CD8-positive, alpha-beta memory T cell (primary cell): Measurements from ENCODE around the gene ZNF512B. TPM values are rescaled to one million over a fixed set of nuclear protein-coding genes. Genes with fewer than 3 reads are reported as not detected.
A peak's percentile ranks its signal among the peaks of the same experiment; 100 is the strongest.

Source experiments
- CTCF ChIA-PET: fragments of 350-600 bp; sonication (Branson Sonifier 250); formaldehyde crosslinking; loops from one replicate; lab custom pipeline; 2021; ENCODE audit warnings: antibody characterized with exemption; lab: Charles Lee
- POLR2A ChIA-PET: fragments of 350-600 bp; sonication (Branson Sonifier 250); formaldehyde crosslinking; loops from one replicate; lab custom pipeline; 2021; ENCODE audit warnings: antibody characterized with exemption; lab: Charles Lee
- DNase-seq, 5 donors: peaks; one replicate each; pipeline versions ENCODE4 v3.0.0 to v3.0.0-alpha.2; 2020 to 2022; ENCODE audit warnings: mixed read lengths in 1 of 5
- H3K27ac ChIP-seq: one replicate; pipeline ENCODE4 v1.7.0; 2013; ENCODE audit warnings: low read depth, mild to moderate bottlenecking, low read length, moderate library complexity
- H3K27me3 ChIP-seq: 2 replicates; pipeline ENCODE4 v1.7.0; 2013; ENCODE audit warnings: low read length, mild to moderate bottlenecking; ENCODE audit not compliant: insufficient read depth, poor library complexity, severe bottlenecking
- H3K36me3 ChIP-seq: 2 replicates; pipeline ENCODE4 v1.7.0; 2013; ENCODE audit warnings: mild to moderate bottlenecking, low read length, moderate library complexity; ENCODE audit not compliant: insufficient read depth
- H3K4me1 ChIP-seq: 2 replicates; pipeline ENCODE4 v1.7.0; 2013; ENCODE audit warnings: mild to moderate bottlenecking, low read length, moderate library complexity; ENCODE audit not compliant: insufficient read depth
- H3K4me3 ChIP-seq: 2 replicates; pipeline ENCODE4 v1.7.0; 2013; ENCODE audit warnings: mild to moderate bottlenecking, low read length
- H3K9me3 ChIP-seq: 2 replicates; pipeline ENCODE4 v1.7.0; 2013; ENCODE audit warnings: mild to moderate bottlenecking, low read length
- H3K27ac Mint-ChIP-seq, 8 donors: one replicate each; pipeline ENCODE4 v1.8.0; 2020 to 2021; ENCODE audit warnings: mixed read lengths in 8 of 8, mild to moderate bottlenecking in 6 of 8, inconsistent platforms in 3 of 8, moderate library complexity in 3 of 8
- H3K27me3 Mint-ChIP-seq, 2 donors: one replicate each; pipeline ENCODE4 v1.8.0; 2020 to 2021; ENCODE audit warnings: mixed read lengths in 2 of 2, mild to moderate bottlenecking in 1 of 2, moderate library complexity in 1 of 2
- H3K36me3 Mint-ChIP-seq, 3 donors: one replicate each; pipeline ENCODE4 v1.8.0; 2020 to 2021; ENCODE audit warnings: mixed read lengths in 3 of 3, inconsistent platforms in 1 of 3, mild to moderate bottlenecking in 1 of 3
- H3K4me1 Mint-ChIP-seq, 3 donors: one replicate each; pipeline ENCODE4 v1.8.0; 2020 to 2021; ENCODE audit warnings: mixed read lengths in 3 of 3, inconsistent platforms in 1 of 3, mild to moderate bottlenecking in 1 of 3
- H3K4me3 Mint-ChIP-seq, 7 donors: one replicate each; pipeline ENCODE4 v1.8.0; 2020 to 2021; ENCODE audit warnings: mixed read lengths in 7 of 7, mild to moderate bottlenecking in 6 of 7, moderate library complexity in 4 of 7, inconsistent platforms in 2 of 7
- H3K9me3 Mint-ChIP-seq, 5 donors: one replicate each; pipeline ENCODE4 v1.8.0; 2020 to 2022; ENCODE audit warnings: mixed read lengths in 5 of 5, mild to moderate bottlenecking in 3 of 5, moderate library complexity in 2 of 5, inconsistent platforms in 1 of 5
- polyA plus RNA-seq: library from polyadenylated mRNA; unstranded; fragments of 300-500 nt; fragmentation: Illumina TruSeq; gene quantifications from one replicate; pipeline ENCODE4 v1.2.3, GENCODE V29; 2021
- total RNA-seq, 2 experiments: library from RNA; stranded (reverse); gene quantifications; one replicate each; pipeline ENCODE4 v1.2.3, GENCODE V29; 2021

ZNF512B gene
- total and polyA plus RNA-seq, 3 experiments from 2014 or later = 1.0 to 12.1 (median 11.5) TPM

GRCh38 chr20:63956664-63957003, 13.1 kb downstream of the ZNF512B start:
- H3K4me1 Mint-ChIP-seq = peaks cover 22 to 42% (median 22%) of the 10 kb centered on the region in 3 donors
- ChIA-PET CTCF (interaction anchor here (0.8 to 3.4 kb wide), 6 partner anchors 12 to 460 kb away, joined by 3 to 14 read pairs (median 4); partner anchors contain the start of genes PRPF6 and SAMD10), POLR2A (interaction anchor here (0.6 to 2.0 kb wide), 7 partner anchors 23 to 436 kb away, joined by 3 to 18 read pairs (median 4); partner anchors contain the start of genes ARFRP1, OPRL1, PPDPF and PRPF6)

DNA sequence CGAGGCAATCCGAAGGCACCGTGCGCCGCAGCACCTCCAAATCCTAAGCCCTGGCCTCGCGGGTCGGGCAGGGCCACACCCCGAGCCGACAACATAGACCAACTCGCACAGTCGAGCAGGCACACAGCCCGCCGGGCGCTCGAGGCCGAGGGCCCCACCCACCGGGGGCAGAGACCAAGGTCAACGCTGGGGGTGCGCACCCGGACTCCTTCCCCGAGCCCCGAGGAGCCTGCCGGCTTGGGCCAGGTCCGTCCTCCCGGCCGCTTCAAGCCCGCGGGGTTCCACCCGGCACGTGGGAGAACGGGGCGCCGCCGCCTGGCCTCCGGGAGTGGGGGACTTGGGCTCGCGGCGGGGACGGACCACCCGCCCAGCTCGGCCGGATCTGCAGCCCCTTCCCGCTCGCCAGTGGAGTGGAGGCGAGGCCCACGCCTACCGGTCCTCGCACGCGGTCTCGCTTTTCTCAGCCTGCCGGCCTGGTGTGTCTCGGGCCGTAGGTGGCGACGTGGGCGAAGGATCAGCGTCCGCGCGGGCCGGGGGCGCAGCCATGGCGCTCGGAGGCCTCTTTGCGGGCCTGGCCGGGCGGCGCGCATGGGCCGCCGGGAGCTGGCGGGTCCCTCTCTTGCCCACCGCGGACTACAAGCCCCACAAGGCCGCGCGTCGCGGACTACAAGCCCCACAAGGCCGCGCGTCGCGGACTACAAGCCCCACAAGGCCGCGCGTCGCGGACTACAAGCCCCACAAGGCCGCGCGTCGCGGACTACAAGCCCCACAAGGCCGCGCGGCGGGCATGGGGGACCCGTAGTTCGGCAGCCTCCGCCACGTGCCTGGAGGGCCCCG, 13.7 kb downstream of the ZNF512B start, which contains the start of gene UCKL1:
Gene UCKL1 (minus strand): TSS at position 590 of the 837 bp plus-strand sequence. CDS start 44 bp downstream, at position 546.
- H3K27me3 Mint-ChIP-seq = no peaks in the 10 kb centered on the region
- Histone ChIP-seq H3K9me3 (no peaks in the 10 kb centered on the region), H3K36me3 (no peaks in the 10 kb centered on the region), H3K27me3 (no peaks in the 10 kb centered on the region), H3K4me1 (peaks cover 26% of the 10 kb centered on the region), H3K27ac (peak within 1 kb of the TSS; percentile 79), H3K4me3 (peak within 1 kb of the TSS; percentile 74)
- H3K36me3 Mint-ChIP-seq = peaks cover 0 to 12% (median 0%) of the 10 kb centered on the region in 3 donors
- ChIA-PET CTCF (interaction anchor here (0.8 to 3.4 kb wide), 6 partner anchors 13 to 460 kb away, joined by 3 to 14 read pairs (median 4); partner anchors contain the start of genes PRPF6 and SAMD10), POLR2A (interaction anchor here (0.6 to 2.0 kb wide), 7 partner anchors 24 to 435 kb away, joined by 3 to 18 read pairs (median 4); partner anchors contain the start of genes ARFRP1, OPRL1, PPDPF and PRPF6)
- peak within 1 kb of the TSS; percentile 66 to 88 (median 82) for H3K27ac Mint-ChIP-seq
- peaks cover 22 to 45% (median 22%) of the 10 kb centered on the region in 3 donors for H3K4me1 Mint-ChIP-seq
- H3K4me3 Mint-ChIP-seq = peak within 1 kb of the TSS; percentile 77 to 92 (median 86)
- H3K9me3 Mint-ChIP-seq = no peaks in the 10 kb centered on the region
- peak; percentile 84 to 94 (median 91) for DNase-seq

More at GRCh38 chr20:63956664-63957003, 13.1 kb downstream of the ZNF512B start:
- Histone ChIP-seq H3K9me3 (no peaks in the 10 kb centered on the region), H3K4me3 (peak overlapping the region; percentile 51), H3K36me3 (no peaks in the 10 kb centered on the region), H3K4me1 (peaks cover 26% of the 10 kb centered on the region), H3K27ac (peak overlapping the region; percentile 35), H3K27me3 (no peaks in the 10 kb centered on the region)
- peaks cover 0 to 18% (median 0%) of the 10 kb centered on the region in 3 donors for H3K36me3 Mint-ChIP-seq
- no peak for DNase-seq
- H3K4me3 Mint-ChIP-seq = peak overlapping the region; percentile 77 to 92 (median 86)
- no peaks in the 10 kb centered on the region for H3K27me3 Mint-ChIP-seq
- no peaks in the 10 kb centered on the region for H3K9me3 Mint-ChIP-seq
- peak overlapping the region in 7 of 8 donors; percentile 46 to 87 (median 78) for H3K27ac Mint-ChIP-seq

DNA sequence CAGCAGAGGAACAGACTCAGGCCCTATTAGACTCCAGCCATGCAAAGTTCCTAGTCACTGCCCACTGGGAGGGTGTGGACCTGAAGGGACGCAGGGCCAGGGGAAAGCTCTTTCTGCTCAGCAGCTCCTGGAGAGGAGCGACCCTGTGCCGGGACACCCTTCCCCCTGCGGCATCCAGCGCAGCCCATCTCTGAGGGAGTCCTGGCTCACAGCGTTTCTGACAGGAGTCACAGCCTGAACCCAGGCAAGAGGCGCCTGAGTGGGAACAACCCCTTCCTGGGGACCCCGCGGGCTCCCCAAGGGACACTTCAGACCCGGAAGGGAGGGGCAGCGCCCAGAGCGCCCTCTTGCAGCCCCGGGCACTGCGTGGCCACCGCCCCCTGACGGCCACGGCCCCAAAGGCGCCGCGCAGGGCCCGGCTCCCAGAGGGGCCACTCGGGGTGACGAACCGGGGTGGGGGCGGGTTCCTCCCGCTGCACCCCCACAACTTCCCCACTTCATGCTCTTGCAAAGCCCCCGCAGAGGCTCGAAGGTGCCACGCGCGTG, 14.4 kb downstream of the ZNF512B start:
- CTCF ChIA-PET = interaction anchor here (1.5 to 3.4 kb wide), 2 partner anchors 25 to 84 kb away, joined by 7 to 14 read pairs; partner anchors contain the start of genes PRPF6 and SAMD10
- Histone ChIP-seq H3K27ac (peak overlapping the region; percentile 79), H3K4me1 (peaks cover 26% of the 10 kb centered on the region), H3K9me3 (no peaks in the 10 kb centered on the region), H3K27me3 (no peaks in the 10 kb centered on the region), H3K4me3 (peak overlapping the region; percentile 74), H3K36me3 (no peaks in the 10 kb centered on the region)
- Mint-ChIP-seq H3K9me3 (no peaks in the 10 kb centered on the region), H3K4me1 (peaks cover 22 to 47% (median 23%) of the 10 kb centered on the region in 3 donors), H3K27me3 (no peaks in the 10 kb centered on the region), H3K4me3 (peak overlapping the region; percentile 73 to 92 (median 80)), H3K36me3 (peaks cover 0 to 11% (median 0%) of the 10 kb centered on the region in 3 donors), H3K27ac (peak overlapping the region in 6 of 8 donors; percentile 12 to 83 (median 62))
- DNase-seq = peak in 2 of 5 donors; percentile 25 to 37
- POLR2A ChIA-PET = interaction anchor here (0.9 kb wide), 1 partner anchor 435 kb away, joined by 3 read pairs; the partner anchor contains the start of gene PPDPF

- Mint-ChIP-seq H3K36me3 (peaks cover 0 to 6% (median 0%) of the 10 kb centered on the region in 3 donors), H3K27ac (peak overlapping the region; percentile 19 to 85 (median 68))
These were observed 15.8 kb downstream of the ZNF512B start for GRCh38 chr20:63953764-63954429.

DNA sequence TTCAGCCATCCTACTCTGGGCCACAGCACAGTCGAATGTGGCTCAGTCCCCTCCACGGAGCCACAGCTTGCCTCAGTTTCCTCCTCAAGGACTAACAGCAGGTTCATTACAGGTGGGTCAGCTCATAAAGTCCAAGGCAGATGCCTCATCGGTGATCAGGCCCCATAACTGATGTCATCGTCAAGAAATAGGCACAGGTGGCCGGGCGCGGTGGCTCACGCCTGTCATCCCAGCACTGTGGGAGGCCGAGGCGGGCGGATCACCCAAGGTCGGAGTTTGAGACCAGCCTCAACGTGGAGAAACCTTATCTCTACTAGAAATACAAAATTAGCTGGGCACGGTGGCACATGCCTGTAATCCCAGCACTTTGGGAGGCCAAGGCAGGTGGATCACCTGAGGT, 17.0 kb downstream of the ZNF512B start:
- Mint-ChIP-seq H3K4me1 (peaks cover 42 to 69% (median 44%) of the 10 kb centered on the region in 3 donors), H3K4me3 (peak overlapping the region in 2 of 7 donors; percentile 19 to 91), H3K9me3 (no peaks in the 10 kb centered on the region), H3K27me3 (no peaks in the 10 kb centered on the region), H3K36me3 (peaks cover 0 to 6% (median 0%) of the 10 kb centered on the region in 3 donors), H3K27ac (peak overlapping the region in 2 of 8 donors; percentile 24 to 77)
- Histone ChIP-seq H3K9me3 (no peaks in the 10 kb centered on the region), H3K27ac (no peak overlapping the region), H3K4me3 (no peak overlapping the region), H3K4me1 (peaks cover 49% of the 10 kb centered on the region), H3K27me3 (no peaks in the 10 kb centered on the region), H3K36me3 (no peaks in the 10 kb centered on the region)
- no peak for DNase-seq
- ChIA-PET CTCF (interaction anchor here (1.5 kb wide), 1 partner anchor 28 kb away, joined by 5 read pairs; the partner anchor contains the start of gene PRPF6), POLR2A (no interaction called here)

More at GRCh38 chr20:63953764-63954429, 15.8 kb downstream of the ZNF512B start:
- no peaks in the 10 kb centered on the region for H3K27me3 Mint-ChIP-seq
- peaks cover 31 to 60% (median 34%) of the 10 kb centered on the region in 3 donors for H3K4me1 Mint-ChIP-seq
- POLR2A ChIA-PET = no interaction called here
- H3K27me3 ChIP-seq = no peaks in the 10 kb centered on the region
- no peak overlapping the region for H3K4me3 ChIP-seq
- H3K9me3 ChIP-seq = no peaks in the 10 kb centered on the region
- CTCF ChIA-PET = interaction anchor here (1.5 to 3.4 kb wide), 2 partner anchors 26 to 85 kb away, joined by 7 to 14 read pairs; partner anchors contain the start of genes PRPF6 and SAMD10
- no peak for DNase-seq
- peaks cover 38% of the 10 kb centered on the region for H3K4me1 ChIP-seq
- no peak overlapping the region for H3K27ac ChIP-seq
- H3K4me3 Mint-ChIP-seq = peak overlapping the region; percentile 66 to 91 (median 80)
- no peaks in the 10 kb centered on the region for H3K36me3 ChIP-seq
- no peaks in the 10 kb centered on the region for H3K9me3 Mint-ChIP-seq

GRCh38 chr20:63952210-63952535, 17.6 kb downstream of the ZNF512B start:
- no peaks in the 10 kb centered on the region for H3K9me3 ChIP-seq
- Mint-ChIP-seq H3K9me3 (no peaks in the 10 kb centered on the region), H3K4me3 (no peak overlapping the region), H3K27me3 (no peaks in the 10 kb centered on the region), H3K4me1 (peaks cover 48 to 69% (median 48%) of the 10 kb centered on the region in 3 donors), H3K36me3 (peaks cover 0 to 6% (median 0%) of the 10 kb centered on the region in 3 donors), H3K27ac (peak overlapping the region in 1 of 8 donors; percentile 77)
- no peak for DNase-seq
- H3K27me3 ChIP-seq = no peaks in the 10 kb centered on the region
- ChIA-PET POLR2A (no interaction called here), CTCF (interaction anchor here (1.5 kb wide), 1 partner anchor 28 kb away, joined by 5 read pairs; the partner anchor contains the start of gene PRPF6)
- peaks cover 51% of the 10 kb centered on the region for H3K4me1 ChIP-seq
- no peak overlapping the region for H3K4me3 ChIP-seq
- no peaks in the 10 kb centered on the region for H3K36me3 ChIP-seq
- H3K27ac ChIP-seq = no peak overlapping the region
